ENCODE results near the gene TTLL3. TPM values are rescaled to one million over a fixed set of nuclear protein-coding genes. Genes with fewer than 3 reads are reported as not detected.

The TTLL3 gene
- total RNA-seq, 2 donors from 2014 or later, result 21.6 to 35.0 TPM

GRCh38 chr3:9781551-9781950 lies 28.5 kb upstream of the TTLL3 start:
- no peaks in the 10 kb centered on the region for H3K27me3 ChIP-seq (ENCODE audit: control insufficient read depth, insufficient read depth, low read length, poor library complexity, severe bottlenecking)
- WGBS, 2 experiments (ENCODE audit: insufficient coverage in 1 of 2, insufficient read length in 1 of 2), result 97% methylated on average over 1 of the region's 1 CpG; no CpG with 5 or more reads in 1 of the 2 experiments
- H3K9ac ChIP-seq (ENCODE audit: extremely low read depth, low read length, poor library complexity, severe bottlenecking), result no peak overlapping the region
- TF ChIP-seq CTCF (conservative IDR thresholded peaks at IDR 0.05), result no peak
- no peaks in the 10 kb centered on the region for H3K4me1 Mint-ChIP-seq
- no peak overlapping the region for H3K27ac ChIP-seq (ENCODE audit: low read depth, low read length)
- no peaks in the 10 kb centered on the region for H3K9me3 Mint-ChIP-seq
- no peak overlapping the region for H3K4me3 ChIP-seq (ENCODE audit: low read length)
- no peaks in the 10 kb centered on the region for H3K9me3 ChIP-seq (ENCODE audit: control insufficient read depth, low read length)
- no peaks in the 10 kb centered on the region for H3K4me1 ChIP-seq (ENCODE audit: control insufficient read depth, insufficient read depth, low read length)
- no peak overlapping the region for H3K4me3 Mint-ChIP-seq
- H3K36me3 ChIP-seq (ENCODE audit: control insufficient read depth, insufficient read depth, low read length), result peaks cover 39% of the 10 kb centered on the region
- no peak for DNase-seq
- no peaks in the 10 kb centered on the region for H3K27me3 Mint-ChIP-seq (ENCODE audit: insufficient read depth)
- H3K27ac Mint-ChIP-seq, result no peak overlapping the region
- peaks cover 55% of the 10 kb centered on the region for H3K36me3 Mint-ChIP-seq (ENCODE audit: low read depth)

- H3K4me1 ChIP-seq (ENCODE audit: control insufficient read depth, insufficient read depth, low read length), result no peaks in the 10 kb centered on the region
- WGBS, 2 experiments (ENCODE audit: insufficient coverage in 1 of 2, insufficient read length in 1 of 2), result 84 to 88% methylated on average over 3 of the region's 3 CpGs
- no peak overlapping the region for H3K9ac ChIP-seq (ENCODE audit: extremely low read depth, low read length, poor library complexity, severe bottlenecking)
- H3K36me3 ChIP-seq (ENCODE audit: control insufficient read depth, insufficient read depth, low read length), result peaks cover 44% of the 10 kb centered on the region
- no peak overlapping the region for H3K4me3 Mint-ChIP-seq
- H3K36me3 Mint-ChIP-seq (ENCODE audit: low read depth), result peaks cover 60% of the 10 kb centered on the region
- TF ChIP-seq CTCF (conservative IDR thresholded peaks at IDR 0.05), result no peak
- H3K27me3 Mint-ChIP-seq (ENCODE audit: insufficient read depth), result no peaks in the 10 kb centered on the region
- H3K9me3 ChIP-seq (ENCODE audit: control insufficient read depth, low read length), result no peaks in the 10 kb centered on the region
- H3K9me3 Mint-ChIP-seq, result no peaks in the 10 kb centered on the region
- no peaks in the 10 kb centered on the region for H3K4me1 Mint-ChIP-seq
- no peaks in the 10 kb centered on the region for H3K27me3 ChIP-seq (ENCODE audit: control insufficient read depth, insufficient read depth, low read length, poor library complexity, severe bottlenecking)
- DNase-seq, result no peak
- no peak overlapping the region for H3K4me3 ChIP-seq (ENCODE audit: low read length)
- H3K27ac ChIP-seq (ENCODE audit: low read depth, low read length), result no peak overlapping the region
- no peak overlapping the region for H3K27ac Mint-ChIP-seq
Measured at GRCh38 chr3:9781978-9782603, 28.0 kb upstream of the TTLL3 start.

DNA sequence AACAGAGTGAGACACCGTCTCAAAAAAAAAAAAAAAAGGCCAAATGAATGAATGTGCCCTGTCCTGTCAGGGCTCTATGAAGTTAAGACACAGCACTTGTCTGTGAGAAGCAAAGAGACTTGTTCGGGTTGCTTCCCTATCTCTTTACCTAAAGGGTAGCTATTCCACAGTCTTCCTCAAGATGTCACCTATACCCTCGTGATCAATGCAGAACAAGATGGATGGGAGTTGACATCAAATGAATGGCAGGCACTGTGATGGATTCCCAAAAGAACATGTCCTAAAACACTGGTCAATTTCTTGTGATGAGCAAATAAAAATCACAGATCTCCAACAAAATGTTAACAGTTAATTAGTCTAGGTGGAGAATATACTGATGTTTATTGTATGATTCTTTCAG lies 27.3 kb upstream of the TTLL3 start:
- peaks cover 67% of the 10 kb centered on the region for H3K36me3 Mint-ChIP-seq (ENCODE audit: low read depth)
- no peaks in the 10 kb centered on the region for H3K27me3 Mint-ChIP-seq (ENCODE audit: insufficient read depth)

More for the DNA sequence above, 27.3 kb upstream of the TTLL3 start:
- no peak overlapping the region for H3K27ac Mint-ChIP-seq
- no peaks in the 10 kb centered on the region for H3K27me3 ChIP-seq (ENCODE audit: control insufficient read depth, insufficient read depth, low read length, poor library complexity, severe bottlenecking)
- no peak overlapping the region for H3K4me3 Mint-ChIP-seq
- no peaks in the 10 kb centered on the region for H3K9me3 Mint-ChIP-seq
- no peaks in the 10 kb centered on the region for H3K4me1 Mint-ChIP-seq
- no peaks in the 10 kb centered on the region for H3K9me3 ChIP-seq (ENCODE audit: control insufficient read depth, low read length)
- H3K27ac ChIP-seq (ENCODE audit: low read depth, low read length), result no peak overlapping the region
- H3K36me3 ChIP-seq (ENCODE audit: control insufficient read depth, insufficient read depth, low read length), result peaks cover 51% of the 10 kb centered on the region
- H3K4me3 ChIP-seq (ENCODE audit: low read length), result no peak overlapping the region
- peak; percentile 51 for TF ChIP-seq CTCF (conservative IDR thresholded peaks at IDR 0.05)
- H3K4me1 ChIP-seq (ENCODE audit: control insufficient read depth, insufficient read depth, low read length), result no peaks in the 10 kb centered on the region
- no peak overlapping the region for H3K9ac ChIP-seq (ENCODE audit: extremely low read depth, low read length, poor library complexity, severe bottlenecking)
- no peak for DNase-seq
- WGBS, 2 experiments (ENCODE audit: insufficient coverage in 1 of 2, insufficient read length in 1 of 2), result 73 to 77% methylated on average over 3 of the region's 3 CpGs

Measured in endodermal cell (in vitro differentiated cells).